GM10847 (cell line): ENCODE results near the gene CABP7.

Experiments
- POLR2A ChIP-seq: IDR thresholded peaks from 2 replicates; pipeline ENCODE4 v1.6.1; 2011; ENCODE audit not compliant: insufficient read length; ENCODE audit errors: extremely low read depth

CABP7 gene

DNA sequence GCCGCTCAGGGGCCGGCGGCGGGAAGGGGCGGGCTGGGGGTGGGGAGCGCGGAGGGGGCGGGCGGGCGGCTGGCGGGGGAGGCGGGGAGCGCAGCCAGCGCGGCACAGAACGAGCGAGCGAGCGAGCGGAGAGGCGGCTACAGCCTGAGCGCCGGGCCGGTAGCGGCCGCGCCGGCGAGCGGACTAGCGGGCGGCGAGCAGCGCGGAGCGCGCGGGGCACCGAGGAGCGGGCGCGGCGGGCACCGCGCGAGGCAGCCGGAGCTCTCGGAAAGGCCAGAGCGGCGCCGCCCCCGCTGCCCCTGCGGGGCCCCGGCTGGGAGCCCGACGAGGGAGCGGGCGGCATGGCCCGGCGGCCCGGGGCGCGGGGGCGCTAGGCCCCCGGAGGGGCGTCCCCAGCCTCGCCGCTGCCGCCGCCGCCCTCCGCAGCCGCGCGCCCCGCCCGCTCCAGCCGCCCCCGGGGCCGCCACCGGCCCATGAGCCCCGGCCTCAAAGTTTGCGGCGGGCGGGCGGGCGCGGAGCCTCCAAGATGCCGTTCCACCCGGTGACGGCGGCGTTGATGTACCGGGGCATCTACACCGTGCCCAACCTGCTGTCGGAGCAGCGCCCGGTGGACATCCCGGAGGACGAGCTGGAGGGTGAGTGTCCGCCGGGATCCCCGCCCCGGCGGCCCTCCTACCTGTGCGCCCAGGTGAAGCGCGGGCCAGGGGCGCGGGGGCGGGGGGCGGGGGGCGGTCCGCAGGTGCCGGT, at the start of gene CABP7:
TSS of gene CABP7 (plus strand) at position 105 of the 747 bp plus-strand sequence. CDS start at position 527, 422 bp downstream.
- TF ChIP-seq POLR2A: no peak

GRCh38 chr22:29670626-29671025, 49.2 kb upstream of the CABP7 start:
- no peak for TF ChIP-seq POLR2A

DNA sequence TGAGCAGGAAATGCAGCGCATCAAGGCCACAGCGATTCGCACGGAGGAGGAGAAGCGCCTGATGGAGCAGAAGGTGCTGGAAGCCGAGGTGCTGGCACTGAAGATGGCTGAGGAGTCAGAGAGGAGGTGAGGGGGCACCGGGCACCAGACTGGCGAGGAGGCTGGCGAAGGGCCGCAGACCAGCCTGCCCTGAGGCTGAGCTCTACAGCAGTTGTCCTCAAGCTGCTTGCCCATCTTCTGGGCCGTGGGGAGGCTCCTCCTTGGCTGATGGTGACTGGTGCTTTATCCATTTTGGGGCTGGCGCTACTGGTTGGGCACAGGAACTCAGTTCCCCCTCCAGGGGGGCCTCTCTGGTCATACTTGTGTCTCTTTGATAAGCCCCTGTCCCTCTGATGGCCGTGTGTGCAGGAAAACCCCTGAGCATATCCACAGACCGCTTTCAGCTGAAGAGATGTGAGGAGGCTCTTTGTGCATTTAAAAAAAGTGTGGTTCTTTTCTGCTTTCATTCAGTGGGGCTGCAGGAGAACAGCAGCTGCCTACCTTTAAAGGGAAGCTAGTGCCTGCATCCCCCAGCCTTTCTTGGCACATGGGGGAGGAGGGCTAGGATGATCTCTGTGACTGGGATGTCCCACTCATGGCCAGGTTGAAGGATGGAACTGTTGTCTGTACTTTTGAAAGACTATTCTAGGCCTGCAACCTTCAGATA, 46.3 kb upstream of the CABP7 start:
- no peak for TF ChIP-seq POLR2A

DNA sequence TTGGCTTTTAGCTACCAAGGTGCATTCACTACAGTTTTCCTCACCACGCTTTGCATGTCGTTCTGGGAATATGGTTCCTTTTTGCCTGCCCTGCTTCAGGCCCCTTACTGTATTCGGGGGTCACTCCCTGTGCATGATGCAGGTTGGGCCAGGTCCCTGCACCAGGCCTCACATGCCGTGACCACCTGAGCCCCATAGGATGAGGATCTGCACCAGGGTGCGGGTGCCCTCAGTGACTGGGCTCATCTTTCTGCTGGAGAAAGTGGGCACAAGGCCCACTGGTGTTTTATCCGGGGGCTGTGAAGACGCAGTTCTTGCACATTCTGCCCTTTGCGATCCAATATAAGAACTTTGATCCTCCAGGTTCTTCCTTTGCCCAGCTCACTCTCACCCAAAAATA, 45.7 kb upstream of the CABP7 start:
- no peak for TF ChIP-seq POLR2A

- no peak for TF ChIP-seq POLR2A
Measured at GRCh38 chr22:29679316-29679715, 40.5 kb upstream of the CABP7 start.

DNA sequence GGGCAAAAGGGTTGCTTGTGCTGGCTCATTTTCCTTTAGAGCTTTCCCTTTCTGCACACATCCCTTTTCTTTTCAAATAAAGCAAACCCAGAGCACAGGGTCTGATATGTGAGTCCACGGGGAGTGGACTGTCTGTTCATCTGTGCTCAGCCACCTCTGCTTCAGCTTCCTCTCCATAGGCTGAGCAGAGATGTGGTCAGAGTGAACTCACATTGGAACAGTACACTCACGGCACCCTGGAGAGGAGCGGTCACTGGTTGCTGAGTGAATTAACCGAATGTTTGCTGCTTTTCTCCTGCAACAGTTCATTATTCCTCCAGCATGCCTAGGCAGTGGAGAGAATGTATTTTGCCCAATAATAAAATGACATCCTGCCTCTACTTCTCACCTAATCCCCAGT, 36.3 kb upstream of the CABP7 start:
- no peak for TF ChIP-seq POLR2A

DNA sequence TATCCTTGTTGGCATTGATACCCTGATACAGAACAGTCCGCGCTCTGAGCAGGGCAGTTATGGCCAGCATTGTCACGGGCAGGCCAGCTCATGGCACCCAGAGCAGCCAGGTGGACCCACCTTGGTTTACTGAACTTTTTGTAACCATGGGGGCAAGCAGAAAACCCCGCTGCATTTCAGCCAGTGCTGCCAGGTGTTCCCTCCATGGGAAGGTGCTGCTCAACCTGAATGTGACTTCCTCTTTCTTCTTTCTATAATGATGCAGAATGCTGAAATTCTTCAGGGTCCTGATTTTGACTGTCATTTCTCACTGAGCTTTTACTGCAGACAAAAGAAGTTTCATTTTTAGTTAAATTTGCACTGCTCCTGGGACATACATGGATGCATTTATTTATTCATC, 35.6 kb upstream of the CABP7 start:
- TF ChIP-seq POLR2A: no peak

DNA sequence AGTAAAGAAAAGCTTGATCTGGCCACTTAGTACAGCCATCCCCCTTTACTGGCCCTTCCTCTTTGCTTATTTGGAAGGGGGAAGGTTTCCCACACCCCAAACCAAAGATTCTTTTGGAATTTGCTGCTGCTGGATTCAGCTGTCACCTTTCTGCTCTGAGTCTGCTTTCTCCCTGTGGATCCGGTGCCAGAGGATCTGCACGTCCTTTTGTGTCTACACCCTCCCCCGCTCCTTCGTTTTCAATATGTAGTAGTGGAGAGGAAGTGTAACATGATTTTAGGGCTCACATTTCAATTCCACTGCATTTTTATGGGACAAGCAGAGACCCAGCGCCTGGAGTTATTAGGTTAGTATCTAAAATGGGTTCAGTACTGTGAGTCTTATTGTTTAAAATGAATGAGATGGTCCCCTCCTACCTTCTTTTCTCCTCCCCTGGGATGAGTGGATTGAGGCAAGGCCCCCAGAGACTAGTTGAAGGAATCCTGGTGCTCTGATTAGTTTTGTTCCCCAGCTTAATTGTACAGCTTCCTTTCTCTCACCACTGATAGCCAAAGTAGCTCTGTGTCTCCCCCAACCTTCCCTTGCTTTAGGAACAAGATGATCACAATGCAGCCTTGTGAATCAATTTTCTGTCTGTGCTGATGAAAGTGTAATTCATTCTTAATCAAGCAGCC, 30.5 kb upstream of the CABP7 start:
- TF ChIP-seq POLR2A: no peak

DNA sequence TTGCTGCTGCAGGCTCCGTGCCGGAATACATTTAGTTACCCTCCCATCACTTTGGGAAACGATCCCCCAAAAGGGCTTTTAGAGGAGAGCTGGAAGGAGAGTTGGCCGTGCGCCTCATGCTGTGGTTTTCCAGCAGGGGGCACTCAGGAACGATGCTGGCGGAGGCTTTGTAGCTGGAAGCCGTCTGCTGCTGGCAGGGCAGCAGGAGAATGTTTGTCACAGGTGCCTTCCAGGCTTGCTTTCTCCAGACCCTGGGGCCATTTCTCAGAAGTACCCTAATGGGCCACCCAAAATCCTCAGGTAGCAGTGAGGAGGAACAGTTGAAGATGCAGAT, 30.0 kb upstream of the CABP7 start:
- TF ChIP-seq POLR2A: no peak

GRCh38 chr22:29690476-29690875, 29.3 kb upstream of the CABP7 start:
- no peak for TF ChIP-seq POLR2A

- no peak for TF ChIP-seq POLR2A
Measured at GRCh38 chr22:29691636-29692326, 28.0 kb upstream of the CABP7 start.

GRCh38 chr22:29692327-29692640, 27.5 kb upstream of the CABP7 start:
- no peak for TF ChIP-seq POLR2A

- no peak for TF ChIP-seq POLR2A
Measured at GRCh38 chr22:29693161-29693560, 26.6 kb upstream of the CABP7 start.

DNA sequence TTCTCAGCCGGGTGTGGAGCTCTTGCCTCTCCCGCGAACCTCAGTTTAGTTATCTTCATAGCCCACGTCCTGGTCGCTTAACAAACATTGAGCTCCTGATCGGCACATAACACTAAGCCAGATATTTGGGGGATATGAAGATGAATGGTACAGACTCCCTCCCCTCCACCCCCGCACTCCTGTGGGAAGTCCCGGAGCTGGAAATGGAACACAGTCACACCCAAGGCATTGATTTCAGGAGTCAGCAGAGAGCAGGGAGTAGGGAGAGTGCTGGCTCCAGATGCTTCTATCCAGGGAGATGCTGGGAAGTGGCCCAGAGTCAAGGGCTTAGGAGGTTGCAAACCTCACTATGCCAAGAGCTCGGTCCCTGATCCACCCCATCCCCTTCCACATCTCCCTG, 26.1 kb upstream of the CABP7 start:
- TF ChIP-seq POLR2A: no peak

DNA sequence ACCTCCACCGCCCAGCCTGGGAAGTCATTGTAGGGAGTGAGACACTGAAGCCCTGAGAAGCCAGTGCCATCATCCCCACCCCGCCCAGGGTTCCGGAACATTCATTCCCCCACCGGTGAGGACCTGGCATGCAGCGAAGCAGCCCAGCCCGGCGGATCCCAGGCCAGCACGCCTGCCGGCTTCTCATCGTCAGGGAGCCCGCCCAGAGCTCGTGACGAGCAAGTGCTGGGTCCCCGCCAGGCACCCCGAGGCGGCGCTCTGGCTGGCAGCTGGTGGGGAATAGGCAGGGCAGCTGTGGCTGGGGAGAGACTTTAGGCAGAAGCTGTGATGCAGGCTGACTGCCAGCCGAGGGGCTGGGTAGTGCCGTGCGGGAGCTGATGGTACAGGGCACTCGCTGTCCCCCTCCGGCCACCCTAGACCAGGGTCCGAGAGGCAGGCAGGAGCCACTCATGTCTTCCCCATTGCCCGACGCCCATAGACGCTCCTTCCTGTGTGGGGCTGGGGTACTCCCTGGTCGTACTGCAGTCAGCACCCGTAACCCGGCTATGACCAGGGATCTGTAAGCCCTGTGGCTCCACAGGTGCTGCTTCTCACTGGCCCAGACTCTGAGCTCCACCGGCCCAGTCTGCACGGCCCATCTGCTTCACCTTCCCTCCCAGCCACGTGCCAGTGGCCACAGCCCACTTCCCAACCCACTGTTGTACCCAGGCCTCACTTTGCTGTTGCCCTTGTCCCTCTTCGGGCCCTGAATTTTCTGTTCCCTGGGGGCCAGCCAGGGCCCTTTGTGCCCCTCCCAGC, 24.5 kb upstream of the CABP7 start:
- TF ChIP-seq POLR2A: no peak
